ENCODE data around the gene DSCAML1.

Gene DSCAML1

DNA sequence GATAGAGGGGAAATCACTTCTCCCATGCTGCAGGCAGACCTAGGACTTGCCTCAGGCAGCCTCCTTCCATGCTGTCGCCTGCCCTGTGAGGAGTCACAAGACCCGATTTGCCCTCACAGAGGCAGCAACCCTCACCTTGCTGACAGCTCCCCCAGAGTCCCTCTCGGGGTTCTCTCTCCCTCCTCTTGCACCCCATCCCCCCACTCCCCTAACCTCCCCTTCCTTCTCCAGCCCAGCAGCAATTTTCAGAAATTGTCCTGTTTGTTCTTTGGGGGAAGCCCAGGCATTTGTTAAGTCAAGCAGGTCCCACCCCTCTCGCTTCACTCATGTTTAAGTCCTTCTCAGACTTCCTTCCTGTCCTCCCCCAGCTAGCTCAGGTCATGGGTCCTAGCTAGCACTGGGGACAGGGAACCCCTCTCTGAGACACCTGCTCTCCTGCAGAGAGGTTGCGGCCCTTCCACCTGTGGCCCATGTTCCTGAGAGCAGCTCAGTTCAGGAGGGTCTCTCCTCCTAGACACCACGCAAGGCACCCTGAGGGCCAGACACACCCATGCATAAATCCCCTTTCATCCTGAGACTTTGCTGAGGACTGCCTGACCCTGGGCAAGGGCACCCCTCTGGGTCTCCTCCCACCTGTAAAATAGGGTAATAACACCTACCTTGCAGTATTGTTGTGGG is 33.8 kb upstream of the DSCAML1 start:
- TF ChIP-seq, protein P1, sequence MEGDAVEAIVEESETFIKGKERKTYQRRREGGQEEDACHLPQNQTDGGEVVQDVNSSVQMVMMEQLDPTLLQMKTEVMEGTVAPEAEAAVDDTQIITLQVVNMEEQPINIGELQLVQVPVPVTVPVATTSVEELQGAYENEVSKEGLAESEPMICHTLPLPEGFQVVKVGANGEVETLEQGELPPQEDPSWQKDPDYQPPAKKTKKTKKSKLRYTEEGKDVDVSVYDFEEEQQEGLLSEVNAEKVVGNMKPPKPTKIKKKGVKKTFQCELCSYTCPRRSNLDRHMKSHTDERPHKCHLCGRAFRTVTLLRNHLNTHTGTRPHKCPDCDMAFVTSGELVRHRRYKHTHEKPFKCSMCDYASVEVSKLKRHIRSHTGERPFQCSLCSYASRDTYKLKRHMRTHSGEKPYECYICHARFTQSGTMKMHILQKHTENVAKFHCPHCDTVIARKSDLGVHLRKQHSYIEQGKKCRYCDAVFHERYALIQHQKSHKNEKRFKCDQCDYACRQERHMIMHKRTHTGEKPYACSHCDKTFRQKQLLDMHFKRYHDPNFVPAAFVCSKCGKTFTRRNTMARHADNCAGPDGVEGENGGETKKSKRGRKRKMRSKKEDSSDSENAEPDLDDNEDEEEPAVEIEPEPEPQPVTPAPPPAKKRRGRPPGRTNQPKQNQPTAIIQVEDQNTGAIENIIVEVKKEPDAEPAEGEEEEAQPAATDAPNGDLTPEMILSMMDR (IDR thresholded peaks at IDR 0.05; ENCODE audit: extremely low read depth, insufficient read depth, missing control alignments): no peak
- in situ Hi-C loops (cut with MboI; ENCODE audit: low pct_unique_long_range_greater_than_20kb, low sequenced_read_pairs, unreplicated experiment): no loop called here
- no peak for DNase-seq (ENCODE audit: low spot score)

DNA sequence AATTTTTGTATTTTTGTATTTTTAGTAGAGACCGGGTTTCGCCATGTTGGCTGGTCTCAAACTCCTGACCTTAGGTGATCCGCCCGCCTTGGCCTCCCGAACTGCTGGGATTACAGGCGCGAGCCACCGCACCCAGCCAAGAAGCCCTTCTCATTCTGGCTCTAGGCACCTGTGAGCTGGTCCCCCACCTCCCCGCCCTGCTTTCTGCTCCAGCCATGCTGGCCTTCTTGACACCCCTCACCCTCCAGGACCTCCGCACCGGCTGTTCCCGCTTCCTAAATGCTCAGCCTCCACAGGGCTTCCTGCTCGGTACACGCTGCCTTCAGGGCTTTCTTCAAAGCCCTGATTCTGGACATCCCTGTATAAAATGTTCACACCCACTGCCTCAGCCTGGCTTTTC is 33.1 kb upstream of the DSCAML1 start:
- DNase-seq (ENCODE audit: low spot score): no peak
- TF ChIP-seq, protein P1 (IDR thresholded peaks at IDR 0.05; ENCODE audit: extremely low read depth, insufficient read depth, missing control alignments): no peak
- in situ Hi-C loops (cut with MboI; ENCODE audit: low pct_unique_long_range_greater_than_20kb, low sequenced_read_pairs, unreplicated experiment): no loop called here

DNA sequence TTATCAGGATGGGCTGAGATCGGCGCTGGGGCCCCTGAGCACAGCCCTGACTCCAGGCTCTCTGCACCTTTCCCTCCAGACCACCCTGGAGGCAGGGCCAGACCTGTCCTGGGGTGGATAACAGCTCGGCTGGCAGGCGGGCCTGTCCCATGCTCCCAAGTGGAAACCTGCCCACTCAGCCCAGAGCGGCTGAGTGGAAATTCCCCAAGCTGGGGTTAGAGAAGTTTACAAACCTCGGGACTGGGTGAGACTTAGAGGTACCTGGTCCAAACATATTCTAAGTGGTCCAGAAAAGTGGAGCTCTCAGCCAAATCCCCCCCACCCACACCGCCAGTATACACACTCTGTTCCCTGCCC is 32.3 kb upstream of the DSCAML1 start:
- DNase-seq (ENCODE audit: low spot score): no peak
- TF ChIP-seq, protein P1 (IDR thresholded peaks at IDR 0.05; ENCODE audit: extremely low read depth, insufficient read depth, missing control alignments): no peak
- in situ Hi-C loops (cut with MboI; ENCODE audit: low pct_unique_long_range_greater_than_20kb, low sequenced_read_pairs, unreplicated experiment): no loop called here

- DNase-seq (ENCODE audit: low spot score): peak; percentile 74
- TF ChIP-seq, protein P1 (IDR thresholded peaks at IDR 0.05; ENCODE audit: extremely low read depth, insufficient read depth, missing control alignments): no peak
- in situ Hi-C loops (cut with MboI; ENCODE audit: low pct_unique_long_range_greater_than_20kb, low sequenced_read_pairs, unreplicated experiment): no loop called here
Measured at GRCh38 chr11:117828611-117829368, 31.8 kb upstream of the DSCAML1 start.

- no peak for DNase-seq (ENCODE audit: low spot score)
- in situ Hi-C loops (cut with MboI; ENCODE audit: low pct_unique_long_range_greater_than_20kb, low sequenced_read_pairs, unreplicated experiment): no loop called here
- TF ChIP-seq, protein P1 (IDR thresholded peaks at IDR 0.05; ENCODE audit: extremely low read depth, insufficient read depth, missing control alignments): no peak
Measured at GRCh38 chr11:117827521-117828511, 30.8 kb upstream of the DSCAML1 start.

GRCh38 chr11:117826832-117827231 is 29.8 kb upstream of the DSCAML1 start:
- TF ChIP-seq, protein P1 (IDR thresholded peaks at IDR 0.05; ENCODE audit: extremely low read depth, insufficient read depth, missing control alignments): no peak
- no peak for DNase-seq (ENCODE audit: low spot score)
- in situ Hi-C loops (cut with MboI; ENCODE audit: low pct_unique_long_range_greater_than_20kb, low sequenced_read_pairs, unreplicated experiment): no loop called here
